ENCODE results near the gene TRIP4. TPM values are rescaled to one million over a fixed set of nuclear protein-coding genes. Genes with fewer than 3 reads are reported as not detected.
"Not testable (repeated sequence)": the region's sequence is repeated elsewhere in the genome, so short reads cannot be mapped to it uniquely, and the experiment has no call there.

The TRIP4 gene
- total RNA-seq: 25.9 TPM

- intact Hi-C loops (cut with DNase I): no loop called here
These were observed at the start of gene TRIP4 for GRCh38 chr15:64387562-64388168. Gene TRIP4, plus strand, starts transcription at chr15:64387836. Its CDS starts 28 bp downstream, at chr15:64387864.

GRCh38 chr15:64340355-64340754, 47.3 kb upstream of the TRIP4 start:
- no peak for ATAC-seq
- no peak for DNase-seq (ENCODE audit: low spot score)
- intact Hi-C loops (cut with DNase I): no loop called here

More at GRCh38 chr15:64387562-64388168, at the start of gene TRIP4:
- peak; percentile 95 for DNase-seq (ENCODE audit: low spot score)
- peak; percentile 99 for ATAC-seq

- no peak for ATAC-seq
- no peak for DNase-seq (ENCODE audit: low spot score)
- intact Hi-C loops (cut with DNase I): no loop called here
These were observed 45.7 kb upstream of the TRIP4 start for GRCh38 chr15:64341961-64342360.

GRCh38 chr15:64343222-64343621, 44.4 kb upstream of the TRIP4 start:
- DNase-seq (ENCODE audit: low spot score) (no peak), ATAC-seq (peak; percentile 67)
- intact Hi-C loops (cut with DNase I): no loop called here

GRCh38 chr15:64343841-64344240, 43.8 kb upstream of the TRIP4 start:
- intact Hi-C loops (cut with DNase I): no loop called here
- no peak for DNase-seq (ENCODE audit: low spot score)
- no peak for ATAC-seq

- intact Hi-C loops (cut with DNase I): no loop called here
- DNase-seq (ENCODE audit: low spot score): no peak
- ATAC-seq: no peak
These were observed 42.9 kb upstream of the TRIP4 start for GRCh38 chr15:64344651-64345294.

GRCh38 chr15:64346242-64346641, 41.4 kb upstream of the TRIP4 start:
- intact Hi-C loops (cut with DNase I); DNase-seq (ENCODE audit: low spot score); ATAC-seq: not testable (repeated sequence)

GRCh38 chr15:64348455-64348854, 39.2 kb upstream of the TRIP4 start:
- ATAC-seq: no peak
- intact Hi-C loops (cut with DNase I): no loop called here
- DNase-seq (ENCODE audit: low spot score): no peak

- no peak for ATAC-seq
- DNase-seq (ENCODE audit: low spot score): no peak
- intact Hi-C loops (cut with DNase I): no loop called here
These were observed 38.3 kb upstream of the TRIP4 start for GRCh38 chr15:64349375-64349774.

GRCh38 chr15:64351265-64351664, 36.4 kb upstream of the TRIP4 start:
- no peak for DNase-seq (ENCODE audit: low spot score)
- intact Hi-C loops (cut with DNase I): no loop called here
- ATAC-seq: no peak

GRCh38 chr15:64354688-64355344, 32.8 kb upstream of the TRIP4 start:
- no peak for DNase-seq (ENCODE audit: low spot score)
- intact Hi-C loops (cut with DNase I): no loop called here
- no peak for ATAC-seq

GRCh38 chr15:64355348-64355943, 32.2 kb upstream of the TRIP4 start:
- no peak for DNase-seq (ENCODE audit: low spot score)
- intact Hi-C loops (cut with DNase I): no loop called here
- peak; percentile 37 for ATAC-seq

- intact Hi-C loops (cut with DNase I): no loop called here
- DNase-seq (ENCODE audit: low spot score): peak; percentile 96
- ATAC-seq: peak; percentile 100
These were observed 31.5 kb upstream of the TRIP4 start, which contains the start of gene CSNK1G1 for GRCh38 chr15:64355944-64356709. Gene CSNK1G1, minus strand, starts transcription at chr15:64356173. Its CDS starts 55,674 bp downstream, at chr15:64300499.

GRCh38 chr15:64356710-64357040, 31.0 kb upstream of the TRIP4 start:
- ATAC-seq: no peak
- intact Hi-C loops (cut with DNase I): no loop called here
- DNase-seq (ENCODE audit: low spot score): no peak

- DNase-seq (ENCODE audit: low spot score) (no peak), ATAC-seq (no peak)
- intact Hi-C loops (cut with DNase I): no loop called here
These were observed 26.4 kb upstream of the TRIP4 start for GRCh38 chr15:64361259-64361658.

- intact Hi-C loops (cut with DNase I): no loop called here
- no peak for ATAC-seq
- DNase-seq (ENCODE audit: low spot score): no peak
These were observed 18.5 kb upstream of the TRIP4 start for GRCh38 chr15:64369078-64369607.

- DNase-seq (ENCODE audit: low spot score); ATAC-seq; intact Hi-C loops (cut with DNase I): not testable (repeated sequence)
These were observed 16.3 kb upstream of the TRIP4 start for GRCh38 chr15:64371383-64371782.

- no peak for ATAC-seq
- intact Hi-C loops (cut with DNase I): no loop called here
- DNase-seq (ENCODE audit: low spot score): no peak
These were observed 14.3 kb upstream of the TRIP4 start for GRCh38 chr15:64373360-64373759.

All from sciatic nerve (tissue), 2 donors.